Measurements from ENCODE around the gene HSD11B2. TPM values are rescaled to one million over a fixed set of nuclear protein-coding genes. Genes with fewer than 3 reads are reported as not detected.

Gene HSD11B2
- total RNA-seq, 1 donor from 2014 or later: 4.7 TPM

GRCh38 chr16:67449336-67449735, 18.4 kb downstream of the HSD11B2 start:
- no peak for DNase-seq (ENCODE audit: low read depth, low spot score)

GRCh38 chr16:67449739-67450138, 18.8 kb downstream of the HSD11B2 start:
- H3K9me3 Mint-ChIP-seq: no peaks in the 10 kb centered on the region
- no peak overlapping the region for H3K4me3 Mint-ChIP-seq
- peaks cover 18% of the 10 kb centered on the region for H3K4me1 Mint-ChIP-seq

More at GRCh38 chr16:67449336-67449735, 18.4 kb downstream of the HSD11B2 start:
- Mint-ChIP-seq H3K9me3 (no peaks in the 10 kb centered on the region), H3K4me3 (no peak overlapping the region), H3K27ac (ENCODE audit: unreplicated experiment) (peak overlapping the region; percentile 27), H3K36me3 (ENCODE audit: low read depth) (no peaks in the 10 kb centered on the region), H3K27me3 (ENCODE audit: low read depth) (no peaks in the 10 kb centered on the region), H3K4me1 (peaks cover 14% of the 10 kb centered on the region)
- TF ChIP-seq CTCF (conservative IDR thresholded peaks at IDR 0.05): no peak

GRCh38 chr16:67451061-67451703, 20.3 kb downstream of the HSD11B2 start:
- no peak overlapping the region for H3K27ac Mint-ChIP-seq (ENCODE audit: unreplicated experiment)
- H3K36me3 Mint-ChIP-seq (ENCODE audit: low read depth): no peaks in the 10 kb centered on the region
- TF ChIP-seq CTCF (conservative IDR thresholded peaks at IDR 0.05): no peak
- no peaks in the 10 kb centered on the region for H3K9me3 Mint-ChIP-seq
- H3K4me1 Mint-ChIP-seq: peaks cover 21% of the 10 kb centered on the region
- H3K4me3 Mint-ChIP-seq: no peak overlapping the region
- no peak for DNase-seq (ENCODE audit: low read depth, low spot score)
- no peaks in the 10 kb centered on the region for H3K27me3 Mint-ChIP-seq (ENCODE audit: low read depth)

More at GRCh38 chr16:67449739-67450138, 18.8 kb downstream of the HSD11B2 start:
- no peak for DNase-seq (ENCODE audit: low read depth, low spot score)
- Mint-ChIP-seq H3K27ac (ENCODE audit: unreplicated experiment) (peak overlapping the region; percentile 27), H3K27me3 (ENCODE audit: low read depth) (no peaks in the 10 kb centered on the region), H3K36me3 (ENCODE audit: low read depth) (no peaks in the 10 kb centered on the region)
- no peak for TF ChIP-seq CTCF (conservative IDR thresholded peaks at IDR 0.05)

- Mint-ChIP-seq H3K27ac (ENCODE audit: unreplicated experiment) (no peak overlapping the region), H3K4me1 (peaks cover 14% of the 10 kb centered on the region), H3K9me3 (no peaks in the 10 kb centered on the region), H3K36me3 (ENCODE audit: low read depth) (no peaks in the 10 kb centered on the region), H3K4me3 (no peak overlapping the region), H3K27me3 (ENCODE audit: low read depth) (no peaks in the 10 kb centered on the region)
- no peak for DNase-seq (ENCODE audit: low read depth, low spot score)
- no peak for TF ChIP-seq CTCF (conservative IDR thresholded peaks at IDR 0.05)
These were observed 20.9 kb downstream of the HSD11B2 start for GRCh38 chr16:67451704-67452435.

GRCh38 chr16:67454104-67454503, 23.2 kb downstream of the HSD11B2 start:
- H3K9me3 Mint-ChIP-seq: no peaks in the 10 kb centered on the region
- peak overlapping the region; percentile 77 for H3K27ac Mint-ChIP-seq (ENCODE audit: unreplicated experiment)
- TF ChIP-seq CTCF (conservative IDR thresholded peaks at IDR 0.05): no peak
- no peak overlapping the region for H3K4me3 Mint-ChIP-seq
- DNase-seq (ENCODE audit: low read depth, low spot score): no peak
- H3K4me1 Mint-ChIP-seq: peaks cover 20% of the 10 kb centered on the region
- no peaks in the 10 kb centered on the region for H3K27me3 Mint-ChIP-seq (ENCODE audit: low read depth)
- H3K36me3 Mint-ChIP-seq (ENCODE audit: low read depth): no peaks in the 10 kb centered on the region
